IMR-90 (cell line): ENCODE data around the gene TNS1.
A peak's percentile ranks its signal among the peaks of the same experiment; 100 is the strongest.

Source experiments
- ELK1 ChIP-seq: fragments of 150-350 bp; IDR thresholded peaks from 2 replicates; pipeline ENCODE4 v1.6.1; 2016; ENCODE audit warnings: low read depth, mild to moderate bottlenecking, low read length, moderate library complexity, borderline replicate concordance
- MAZ ChIP-seq: IDR thresholded peaks from 2 replicates; pipeline ENCODE4 v1.6.1; 2012; ENCODE audit warnings: low read depth, mild to moderate bottlenecking, low read length, improper control_type of control experiment, moderate library complexity, borderline replicate concordance
- MXI1 ChIP-seq: IDR thresholded peaks from 2 replicates; pipeline ENCODE4 v1.6.1; 2012; ENCODE audit warnings: low read depth, mild to moderate bottlenecking, low read length, moderate library complexity, borderline replicate concordance
- POLR2A ChIP-seq: IDR thresholded peaks from 2 replicates; pipeline ENCODE4 v1.6.1; 2012; ENCODE audit warnings: mild to moderate bottlenecking, low read depth, low read length
- RAD21 ChIP-seq: IDR thresholded peaks from 2 replicates; pipeline ENCODE4 v1.6.1; 2012; ENCODE audit warnings: low read length, improper control_type of control experiment
- RFX5 ChIP-seq: IDR thresholded peaks from 2 replicates; pipeline ENCODE4 v1.8.0; 2012; ENCODE audit warnings: low read depth, mild to moderate bottlenecking, low read length, moderate library complexity
- SMC3 ChIP-seq: fragments of 150-350 bp; IDR thresholded peaks from 2 replicates; pipeline ENCODE4 v1.6.1; 2016; ENCODE audit warnings: low read depth, mild to moderate bottlenecking, antibody characterized with exemption, low read length, moderate library complexity
- TF ChIP-seq, protein P1 (sequence below): conservative IDR thresholded peaks from 2 replicates; pipeline ENCODE4 v1.5.1; 2012; ENCODE audit warnings: mild to moderate bottlenecking, low read depth, low read length, improper control_type of control experiment

DNA sequence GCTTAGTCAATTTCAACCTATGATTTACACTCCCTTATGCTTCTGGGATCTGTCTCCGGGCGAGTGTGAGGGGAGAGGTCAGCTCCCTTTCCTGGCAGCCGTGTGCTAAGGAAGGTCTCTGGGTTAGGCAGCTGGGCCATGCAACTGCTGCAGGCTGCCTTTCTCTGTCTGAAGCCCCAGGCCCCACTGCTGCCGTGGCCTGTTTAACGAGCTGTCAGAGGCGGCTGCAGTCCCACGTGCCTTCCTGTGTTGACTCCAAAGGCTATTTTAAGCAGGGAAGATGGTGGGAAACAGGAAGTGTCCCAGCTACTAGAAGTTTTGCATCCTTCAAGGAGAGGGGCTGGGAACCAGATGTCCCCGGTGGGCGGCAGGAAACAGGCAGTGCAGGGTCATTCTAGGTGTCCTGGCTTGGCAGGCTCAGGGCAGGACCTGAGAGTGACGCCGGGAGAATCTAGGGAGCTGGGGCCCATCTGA is 186.4 kb downstream of the TNS1 start:
- no peak for TF ChIP-seq SMC3
- TF ChIP-seq MXI1, result peak; percentile 60; the same call in 1 of the 2 replicates
- no peak for TF ChIP-seq MAZ
- TF ChIP-seq RFX5, result no peak
- no peak for TF ChIP-seq ELK1
- no peak for TF ChIP-seq RAD21
- TF ChIP-seq POLR2A, result no peak
- TF ChIP-seq, protein P1, sequence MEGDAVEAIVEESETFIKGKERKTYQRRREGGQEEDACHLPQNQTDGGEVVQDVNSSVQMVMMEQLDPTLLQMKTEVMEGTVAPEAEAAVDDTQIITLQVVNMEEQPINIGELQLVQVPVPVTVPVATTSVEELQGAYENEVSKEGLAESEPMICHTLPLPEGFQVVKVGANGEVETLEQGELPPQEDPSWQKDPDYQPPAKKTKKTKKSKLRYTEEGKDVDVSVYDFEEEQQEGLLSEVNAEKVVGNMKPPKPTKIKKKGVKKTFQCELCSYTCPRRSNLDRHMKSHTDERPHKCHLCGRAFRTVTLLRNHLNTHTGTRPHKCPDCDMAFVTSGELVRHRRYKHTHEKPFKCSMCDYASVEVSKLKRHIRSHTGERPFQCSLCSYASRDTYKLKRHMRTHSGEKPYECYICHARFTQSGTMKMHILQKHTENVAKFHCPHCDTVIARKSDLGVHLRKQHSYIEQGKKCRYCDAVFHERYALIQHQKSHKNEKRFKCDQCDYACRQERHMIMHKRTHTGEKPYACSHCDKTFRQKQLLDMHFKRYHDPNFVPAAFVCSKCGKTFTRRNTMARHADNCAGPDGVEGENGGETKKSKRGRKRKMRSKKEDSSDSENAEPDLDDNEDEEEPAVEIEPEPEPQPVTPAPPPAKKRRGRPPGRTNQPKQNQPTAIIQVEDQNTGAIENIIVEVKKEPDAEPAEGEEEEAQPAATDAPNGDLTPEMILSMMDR, result no peak
